Adrenal gland (tissue), 12 donors: ENCODE data around the gene BRF1. TPM values are rescaled to one million over a fixed set of nuclear protein-coding genes. Genes with fewer than 3 reads are reported as not detected.

Experiments used
- DNase-seq, 7 donors: peaks; one replicate each; pipeline ENCODE4 v3.0.0-alpha.2; 2019 to 2020
- H3K27ac ChIP-seq, 5 donors: fragments of 200-600 bp; sonication (generic) in 4 of 5; 1 replicate in 3 of 5; 2 replicates in 2 of 5; pipeline versions ENCODE4 v1.5.1 to v1.8.0; 2016 to 2020; ENCODE audit warnings: mild to moderate bottlenecking in 1 of 5
- H3K27me3 ChIP-seq: fragments of 200-600 bp; 2 replicates; pipeline ENCODE4 v1.8.0; 2021
- H3K36me3 ChIP-seq, 2 donors: fragments of 200-600 bp; replicated peaks in 1 of 2; 1 replicate in 1 of 2; 2 replicates in 1 of 2; pipeline versions ENCODE4 v1.5.1 to v1.8.0; 2018 to 2022
- H3K4me1 ChIP-seq, 2 donors: fragments of 200-600 bp; replicated peaks in 1 of 2; 1 replicate in 1 of 2; 2 replicates in 1 of 2; pipeline versions ENCODE4 v1.5.1 to v1.8.0; 2018 to 2021
- H3K4me3 ChIP-seq, 4 donors: fragments of 200-600 bp; sonication (generic) in 3 of 4; one replicate each; pipeline ENCODE4 v1.5.1; 2016 to 2018
- H3K9me3 ChIP-seq, 3 donors: fragments of 200-600 bp; sonication (generic) in 1 of 3; replicated peaks in 1 of 3; 1 replicate in 2 of 3; 2 replicates in 1 of 3; pipeline versions ENCODE4 v1.5.1 to v1.8.0; 2016 to 2021
- POLR2A ChIP-seq, 2 donors: fragments of 450-650 bp; IDR thresholded peaks; one replicate each; pipeline ENCODE4 v1.6.1; 2017; ENCODE audit warnings: antibody characterized with exemption in 2 of 2, mild to moderate bottlenecking in 2 of 2, moderate library complexity in 1 of 2
- whole genome bisulfite sequencing, 4 donors: extraction: QIAGEN DNeasy Blood & Tissue Kit in 2 of 4; methylation state at CpG; one replicate each; pipeline versions ENCODE4 v1.1.5 to v1.1.7; 2013 to 2017; 5-methylcytosine and 5-hydroxymethylcytosine counted together
- intact Hi-C, 2 donors: fragments of 100-400 bp; cut with DNase I; formaldehyde crosslinking; loops; one replicate each; pipeline versions ENCODE4 v1.14.1 to v1.15.0; 2022 to 2023
- polyA plus RNA-seq, 3 donors: library from polyadenylated mRNA; stranded (reverse); fragments of 200-250 nt in 2 of 3; fragments of 350-450 nt in 1 of 3; fragmentation: Illumina TruSeq in 1 of 3; extraction: RNeasy Lipid Tissue Mini Kit (QIAGEN cat#74804) in 1 of 3; gene quantifications; one replicate each; pipeline ENCODE4 v1.2.3, GENCODE V29; 2013 to 2014
- total RNA-seq, 9 donors: library from RNA; depleted of rRNA in 4 of 9; stranded (reverse); fragments of >200 nt in 4 of 9; fragments of 120-200 nt in 1 of 9; fragmentation: NEBNext Ultra II Directional in 1 of 9; extraction: Animal tissue kit (Norgen Biotek cat#: 25700) in 1 of 9; gene quantifications; one replicate each; pipeline versions ENCODE4 v1.1.0 to v1.2.4, GENCODE V29; 2013 to 2023
- TF ChIP-seq, protein P1 (sequence below), 6 experiments: fragments of 450-650 bp in 4 of 6; fragments of 200-600 bp in 2 of 6; sonication (generic) in 1 of 6; IDR thresholded peaks; 1 replicate in 5 of 6; 2 replicates in 1 of 6; pipeline versions ENCODE4 v1.5.1 to v1.8.0; 2016 to 2021; ENCODE audit warnings: antibody characterized with exemption in 6 of 6, mild to moderate bottlenecking in 2 of 6, moderate library complexity in 1 of 6
- donor health status: healthy with polysubstance abuse.
- donor health status: Bipolar disorder and iron deficiency.
- donor health status: DM: yes; HTN: yes; CAD: no.
- donor health status: DM: no; HTN: no; CAD: no.
- donor health status: DM: no; HTN: no; CAD: no.
- donor health status: DM: yes; HTN: yes; CAD: no.

Gene BRF1
- total and polyA plus RNA-seq, 12 donors, result 14.0 to 96.9 (median 37.5) TPM

DNA sequence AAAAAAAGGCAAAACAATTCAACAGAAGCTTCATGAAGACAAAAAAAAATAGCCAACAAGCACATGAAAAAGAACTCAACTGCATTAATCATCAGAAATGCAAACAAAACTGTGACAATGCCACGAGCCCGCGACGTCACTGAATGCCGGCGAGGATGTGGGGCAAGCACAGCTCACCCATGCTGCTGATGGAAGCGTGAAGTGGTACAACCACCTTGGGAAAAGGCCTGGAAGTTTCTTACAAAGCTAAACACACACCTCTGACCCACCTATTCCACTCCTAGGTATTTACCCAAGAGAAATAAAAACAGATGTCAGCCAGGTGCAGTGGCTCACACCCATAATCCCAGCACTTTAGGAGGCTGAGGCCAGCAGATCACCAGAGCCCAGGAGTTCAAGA, 42.0 kb downstream of the BRF1 start:
- Histone ChIP-seq H3K27me3 (no peaks in the 10 kb centered on the region), H3K36me3 (no peaks in the 10 kb centered on the region), H3K4me3 (no peak overlapping the region), H3K27ac (no peak overlapping the region), H3K9me3 (no peaks in the 10 kb centered on the region), H3K4me1 (no peaks in the 10 kb centered on the region)
- TF ChIP-seq, protein P1, sequence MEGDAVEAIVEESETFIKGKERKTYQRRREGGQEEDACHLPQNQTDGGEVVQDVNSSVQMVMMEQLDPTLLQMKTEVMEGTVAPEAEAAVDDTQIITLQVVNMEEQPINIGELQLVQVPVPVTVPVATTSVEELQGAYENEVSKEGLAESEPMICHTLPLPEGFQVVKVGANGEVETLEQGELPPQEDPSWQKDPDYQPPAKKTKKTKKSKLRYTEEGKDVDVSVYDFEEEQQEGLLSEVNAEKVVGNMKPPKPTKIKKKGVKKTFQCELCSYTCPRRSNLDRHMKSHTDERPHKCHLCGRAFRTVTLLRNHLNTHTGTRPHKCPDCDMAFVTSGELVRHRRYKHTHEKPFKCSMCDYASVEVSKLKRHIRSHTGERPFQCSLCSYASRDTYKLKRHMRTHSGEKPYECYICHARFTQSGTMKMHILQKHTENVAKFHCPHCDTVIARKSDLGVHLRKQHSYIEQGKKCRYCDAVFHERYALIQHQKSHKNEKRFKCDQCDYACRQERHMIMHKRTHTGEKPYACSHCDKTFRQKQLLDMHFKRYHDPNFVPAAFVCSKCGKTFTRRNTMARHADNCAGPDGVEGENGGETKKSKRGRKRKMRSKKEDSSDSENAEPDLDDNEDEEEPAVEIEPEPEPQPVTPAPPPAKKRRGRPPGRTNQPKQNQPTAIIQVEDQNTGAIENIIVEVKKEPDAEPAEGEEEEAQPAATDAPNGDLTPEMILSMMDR (IDR thresholded peaks at IDR 0.05), result no peak
- no peak for TF ChIP-seq POLR2A (IDR thresholded peaks at IDR 0.05)
- 84 to 90% (median 86%) methylated on average over 7 of the region's 7 CpGs for WGBS, 4 donors
- intact Hi-C loops, result no loop called here
- DNase-seq, result no peak

- 90 to 95% (median 91%) methylated on average over 13 to 15 of the region's 15 CpGs for WGBS, 4 donors
- intact Hi-C loops, result no loop called here
- no peak for DNase-seq
- TF ChIP-seq, protein P1 (IDR thresholded peaks at IDR 0.05), result no peak
- TF ChIP-seq POLR2A (IDR thresholded peaks at IDR 0.05), result no peak
- no peaks in the 10 kb centered on the region for H3K27me3 ChIP-seq
- H3K27ac ChIP-seq, result no peak overlapping the region
- no peak overlapping the region for H3K4me3 ChIP-seq
- H3K4me1 ChIP-seq, result no peaks in the 10 kb centered on the region
- peaks cover 0 to 2% of the 10 kb centered on the region in 2 donors for H3K36me3 ChIP-seq
- H3K9me3 ChIP-seq, result no peaks in the 10 kb centered on the region
These were observed 43.3 kb downstream of the BRF1 start for GRCh38 chr14:105257464-105257863.

DNA sequence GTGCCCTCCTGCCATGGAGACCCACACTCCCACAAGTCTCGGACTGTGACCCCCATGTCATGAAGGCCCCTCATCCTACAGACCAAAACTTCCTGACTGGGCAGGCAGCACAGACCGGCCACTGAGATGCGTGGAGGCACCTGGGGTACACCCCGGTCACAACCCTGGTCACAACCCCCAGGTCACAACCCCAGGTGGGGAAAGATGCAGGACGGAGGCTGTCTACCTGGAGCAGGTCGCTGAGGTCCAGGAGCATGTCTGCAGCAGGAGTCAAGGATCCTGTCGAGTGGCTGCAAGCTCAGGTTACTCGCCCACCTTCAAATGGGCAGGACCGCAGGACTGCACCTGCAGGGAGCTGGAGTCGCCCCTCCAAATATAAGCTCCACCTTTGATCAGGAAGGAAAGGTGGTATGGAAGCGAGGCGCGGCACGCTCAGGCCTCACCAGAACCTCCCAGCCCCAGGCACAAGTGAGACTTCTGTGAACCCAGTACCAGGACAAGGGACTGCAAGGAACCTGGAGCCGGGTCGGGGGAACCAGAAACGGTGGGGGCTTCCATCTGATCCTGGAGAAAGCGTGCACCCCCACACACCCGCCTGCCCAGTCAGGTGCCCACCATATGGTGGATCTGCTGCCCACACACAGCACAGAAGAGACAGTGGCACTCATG, 44.4 kb downstream of the BRF1 start:
- Histone ChIP-seq H3K36me3 (peaks cover 0 to 12% of the 10 kb centered on the region in 2 donors), H3K4me1 (no peaks in the 10 kb centered on the region), H3K9me3 (no peaks in the 10 kb centered on the region), H3K4me3 (no peak overlapping the region), H3K27me3 (no peaks in the 10 kb centered on the region), H3K27ac (no peak overlapping the region)
- WGBS, 4 donors, result 97% methylated on average over 10 to 19 of the region's 19 CpGs
- no peak for DNase-seq
- TF ChIP-seq, protein P1 (IDR thresholded peaks at IDR 0.05), result no peak
- no peak for TF ChIP-seq POLR2A (IDR thresholded peaks at IDR 0.05)
- intact Hi-C loops, result no loop called here

DNA sequence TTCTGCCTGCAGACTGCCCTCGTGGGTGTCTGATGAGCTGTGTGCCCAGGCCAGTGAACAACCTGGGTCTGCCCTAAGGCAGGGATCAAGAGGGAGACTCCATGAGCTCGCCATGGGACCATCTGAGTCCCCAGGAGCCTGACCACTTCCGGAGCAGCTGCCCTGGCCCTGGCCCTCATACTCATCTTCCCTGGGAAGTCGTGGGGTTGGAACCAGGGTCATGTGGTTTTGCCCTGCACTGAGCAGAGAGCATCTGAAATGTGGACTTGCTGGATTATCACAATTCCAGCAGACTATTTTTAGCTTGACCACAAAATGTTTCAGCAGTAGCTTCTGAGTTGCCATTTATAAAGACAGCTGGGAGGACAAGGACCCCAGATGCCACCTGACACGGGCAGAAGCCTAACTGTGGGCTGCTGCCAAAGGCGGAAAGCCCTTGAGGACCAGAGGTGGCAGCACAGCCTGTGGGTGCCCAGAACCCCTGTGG, 45.7 kb downstream of the BRF1 start:
- Histone ChIP-seq H3K27me3 (no peaks in the 10 kb centered on the region), H3K4me1 (no peaks in the 10 kb centered on the region), H3K9me3 (no peaks in the 10 kb centered on the region), H3K36me3 (peaks cover 0 to 23% of the 10 kb centered on the region in 2 donors), H3K4me3 (no peak overlapping the region), H3K27ac (no peak overlapping the region)
- intact Hi-C loops, result no loop called here
- TF ChIP-seq, protein P1 (IDR thresholded peaks at IDR 0.05), result no peak
- TF ChIP-seq POLR2A (IDR thresholded peaks at IDR 0.05), result no peak
- 59 to 77% (median 69%) methylated on average over 4 to 6 of the region's 6 CpGs for WGBS, 4 donors
- no peak for DNase-seq
